Chondrocyte (in vitro differentiated cells): ENCODE measurements around the gene SLC38A11. TPM values are rescaled to one million over a fixed set of nuclear protein-coding genes. Genes with fewer than 3 reads are reported as not detected.

Experiments used
- DNase-seq: peaks from one replicate; pipeline ENCODE4 v3.0.0; 2021; ENCODE audit warnings: mixed read lengths, low spot score
- H3K27ac Mint-ChIP-seq: one replicate; pipeline ENCODE4 v1.8.0; 2021; ENCODE audit warnings: mild to moderate bottlenecking, moderate library complexity, mixed read lengths; ENCODE audit not compliant: unreplicated experiment
- H3K27me3 Mint-ChIP-seq: 2 replicates; pipeline ENCODE4 v1.8.0; 2021; ENCODE audit warnings: low read depth, mixed read lengths
- H3K36me3 Mint-ChIP-seq: 2 replicates; pipeline ENCODE4 v1.8.0; 2021; ENCODE audit warnings: low read depth, mixed read lengths
- H3K4me1 Mint-ChIP-seq: 2 replicates; pipeline ENCODE4 v1.8.0; 2021; ENCODE audit warnings: low read depth, mild to moderate bottlenecking, mixed read lengths
- H3K4me3 Mint-ChIP-seq: one replicate; pipeline ENCODE4 v1.8.0; 2021; ENCODE audit warnings: mild to moderate bottlenecking, moderate library complexity, mixed read lengths; ENCODE audit not compliant: unreplicated experiment
- H3K9me3 Mint-ChIP-seq: 2 replicates; pipeline ENCODE4 v1.8.0; 2021; ENCODE audit warnings: low read depth, mixed read lengths
- CTCF ChIP-seq: fragments of 200-600 bp; sonication (generic); IDR thresholded peaks from 2 replicates; pipeline ENCODE4 v1.5.0; 2021; ENCODE audit warnings: antibody characterized with exemption, mild to moderate bottlenecking, moderate library complexity
- total RNA-seq: library from RNA; stranded (reverse); gene quantifications from 3 replicates; pipeline ENCODE4 v1.2.1, GENCODE V29; 2021

The SLC38A11 gene
- total RNA-seq, 1 donor from 2014 or later, result 0.12 TPM

GRCh38 chr2:164911832-164912231 is 43.5 kb downstream of the SLC38A11 start:
- Mint-ChIP-seq H3K36me3 (no peaks in the 10 kb centered on the region), H3K27me3 (no peaks in the 10 kb centered on the region), H3K9me3 (no peaks in the 10 kb centered on the region), H3K27ac (no peak overlapping the region), H3K4me3 (no peak overlapping the region), H3K4me1 (peaks cover 38% of the 10 kb centered on the region)
- TF ChIP-seq CTCF, result no peak
- DNase-seq, result no peak

GRCh38 chr2:164910101-164910899 is 45.0 kb downstream of the SLC38A11 start:
- Mint-ChIP-seq H3K27ac (peak overlapping the region; percentile 8), H3K27me3 (no peaks in the 10 kb centered on the region), H3K9me3 (no peaks in the 10 kb centered on the region), H3K4me3 (no peak overlapping the region), H3K36me3 (no peaks in the 10 kb centered on the region), H3K4me1 (peaks cover 38% of the 10 kb centered on the region)
- no peak for TF ChIP-seq CTCF
- DNase-seq, result no peak

GRCh38 chr2:164906947-164907346 is 48.4 kb downstream of the SLC38A11 start:
- DNase-seq, result no peak
- Mint-ChIP-seq H3K36me3 (no peaks in the 10 kb centered on the region), H3K4me1 (peaks cover 40% of the 10 kb centered on the region), H3K27ac (no peak overlapping the region), H3K4me3 (no peak overlapping the region), H3K9me3 (no peaks in the 10 kb centered on the region), H3K27me3 (no peaks in the 10 kb centered on the region)
- TF ChIP-seq CTCF, result no peak

- TF ChIP-seq CTCF, result no peak
- H3K4me1 Mint-ChIP-seq, result peaks cover 33% of the 10 kb centered on the region
- no peaks in the 10 kb centered on the region for H3K27me3 Mint-ChIP-seq
- DNase-seq, result no peak
- H3K27ac Mint-ChIP-seq, result no peak overlapping the region
- H3K9me3 Mint-ChIP-seq, result peaks cover 5% of the 10 kb centered on the region
- H3K4me3 Mint-ChIP-seq, result no peak overlapping the region
- H3K36me3 Mint-ChIP-seq, result peaks cover 3% of the 10 kb centered on the region
Measured at GRCh38 chr2:164905307-164905706, 50.0 kb downstream of the SLC38A11 start.

GRCh38 chr2:164903951-164904350 is 51.4 kb downstream of the SLC38A11 start:
- peaks cover 22% of the 10 kb centered on the region for H3K4me1 Mint-ChIP-seq
- H3K9me3 Mint-ChIP-seq, result peaks cover 11% of the 10 kb centered on the region
- no peak for TF ChIP-seq CTCF
- no peak overlapping the region for H3K4me3 Mint-ChIP-seq
- H3K27ac Mint-ChIP-seq, result peak overlapping the region; percentile 83
- H3K27me3 Mint-ChIP-seq, result no peaks in the 10 kb centered on the region
- peaks cover 3% of the 10 kb centered on the region for H3K36me3 Mint-ChIP-seq
- no peak for DNase-seq
